Daoy (cell line): ENCODE results near the gene QRICH2. TPM values are rescaled to one million over a fixed set of nuclear protein-coding genes. Genes with fewer than 3 reads are reported as not detected.
"Not testable (repeated sequence)": the region's sequence is repeated elsewhere in the genome, so short reads cannot be mapped to it uniquely, and the experiment has no call there.

Experiments
- DNase-seq: peaks from one replicate; pipeline ENCODE4 v3.0.0-alpha.2; 2015; ENCODE audit warnings: low read depth
- total RNA-seq: library from RNA; depleted of rRNA; stranded (reverse); fragments of >200 nt; shearing (Covaris generic); gene quantifications from 2 replicates; pipeline ENCODE4 v1.2.3, GENCODE V29; 2014

Gene QRICH2
- total RNA-seq, 1 experiment from 2014 or later: 1.5 TPM

DNA sequence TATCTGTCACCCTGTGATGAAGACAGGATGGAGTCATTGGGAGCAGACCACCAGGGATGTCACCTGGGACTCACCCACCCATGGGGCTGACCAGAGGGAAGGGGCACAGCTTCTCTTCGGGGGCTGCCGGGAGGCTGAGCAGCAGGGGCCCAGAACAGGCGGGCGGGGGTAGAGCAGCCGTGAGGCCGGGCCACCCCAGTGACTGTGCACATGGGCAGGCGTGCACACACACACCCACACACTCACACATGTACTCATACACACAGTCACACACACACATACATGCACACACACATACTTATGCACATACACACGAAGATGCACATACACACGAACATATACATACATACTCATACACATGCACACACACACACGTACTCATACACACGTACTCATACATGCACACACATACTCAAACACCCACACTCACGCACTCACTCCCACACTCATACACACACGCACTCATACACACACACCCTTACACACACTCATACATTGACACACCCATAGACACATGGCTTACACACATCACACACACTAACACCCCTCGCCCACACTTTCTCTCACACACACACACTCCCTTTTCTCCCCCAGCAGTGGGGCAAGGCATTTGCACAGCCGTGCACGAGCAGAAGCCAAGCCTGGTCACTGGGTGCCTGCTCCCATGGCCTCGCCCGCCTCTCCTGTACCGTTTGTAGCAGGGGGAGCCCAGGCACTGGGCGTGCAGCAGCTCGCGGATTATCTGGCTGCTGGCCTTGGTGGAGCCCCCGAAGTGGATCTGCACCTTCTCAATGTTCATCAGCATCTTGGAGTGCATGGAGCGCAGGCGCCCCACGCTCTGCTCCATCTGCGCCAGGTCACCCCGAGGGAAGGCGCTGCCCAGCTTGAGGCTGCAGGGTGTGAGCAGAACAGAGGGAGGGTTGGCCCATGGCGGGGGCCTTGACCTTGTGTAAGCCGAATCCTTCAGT is 30.5 kb downstream of the QRICH2 start:
- DNase-seq: no peak

- peak; percentile 44 for DNase-seq
These were observed 31.4 kb downstream of the QRICH2 start for GRCh38 chr17:76276461-76277299.

DNA sequence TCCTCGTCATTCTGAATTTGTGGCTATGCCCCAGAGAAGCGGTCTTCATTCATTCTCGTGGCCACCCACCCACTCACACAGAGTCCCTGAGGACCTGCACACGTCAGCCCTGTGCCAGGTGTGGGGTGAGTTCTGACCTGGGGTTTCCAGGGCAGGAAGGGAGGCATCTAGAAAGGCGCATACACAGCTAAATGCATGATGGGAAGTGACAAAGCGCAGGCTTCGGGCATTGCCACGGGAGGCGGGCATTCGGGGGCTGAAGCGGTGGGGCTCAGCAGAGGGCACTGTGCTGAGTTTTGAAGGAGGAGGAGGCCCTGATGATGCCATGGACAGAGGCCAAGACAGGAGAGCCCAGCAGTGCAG is 32.0 kb downstream of the QRICH2 start:
- no peak for DNase-seq

DNA sequence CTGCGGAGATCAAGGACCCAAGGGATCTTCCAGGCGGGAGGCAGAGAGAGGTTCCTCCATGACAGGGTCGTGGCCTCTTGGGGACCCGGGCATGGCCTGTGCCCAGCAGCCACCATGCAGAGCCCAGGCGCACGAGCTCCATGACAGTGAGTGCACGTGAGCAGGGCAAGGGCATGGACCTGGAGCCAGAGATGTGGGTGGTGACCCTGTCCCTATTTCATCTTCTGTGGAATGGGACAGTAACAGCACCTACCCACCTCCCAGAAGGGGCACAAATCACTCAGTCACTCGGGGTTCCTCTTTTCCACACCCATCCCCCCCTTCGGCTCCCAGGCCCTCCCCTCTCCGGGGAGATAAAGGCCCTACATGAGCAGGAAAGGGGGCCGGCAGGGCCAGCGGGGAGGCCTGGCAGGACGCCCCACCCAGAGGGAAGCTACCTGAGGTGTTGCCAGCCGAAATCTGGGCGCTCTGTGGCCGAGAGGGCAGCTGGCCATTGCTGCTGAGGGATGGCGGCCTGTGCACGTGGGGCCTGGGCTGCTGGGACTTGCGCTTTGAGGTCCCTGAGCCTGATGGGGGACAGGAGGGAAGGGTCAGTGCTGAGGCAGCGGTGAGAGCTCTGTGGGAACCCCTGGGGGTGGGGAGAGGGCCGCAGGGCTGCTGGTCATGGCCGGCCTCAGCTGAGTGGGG is 32.6 kb downstream of the QRICH2 start:
- no peak for DNase-seq

DNA sequence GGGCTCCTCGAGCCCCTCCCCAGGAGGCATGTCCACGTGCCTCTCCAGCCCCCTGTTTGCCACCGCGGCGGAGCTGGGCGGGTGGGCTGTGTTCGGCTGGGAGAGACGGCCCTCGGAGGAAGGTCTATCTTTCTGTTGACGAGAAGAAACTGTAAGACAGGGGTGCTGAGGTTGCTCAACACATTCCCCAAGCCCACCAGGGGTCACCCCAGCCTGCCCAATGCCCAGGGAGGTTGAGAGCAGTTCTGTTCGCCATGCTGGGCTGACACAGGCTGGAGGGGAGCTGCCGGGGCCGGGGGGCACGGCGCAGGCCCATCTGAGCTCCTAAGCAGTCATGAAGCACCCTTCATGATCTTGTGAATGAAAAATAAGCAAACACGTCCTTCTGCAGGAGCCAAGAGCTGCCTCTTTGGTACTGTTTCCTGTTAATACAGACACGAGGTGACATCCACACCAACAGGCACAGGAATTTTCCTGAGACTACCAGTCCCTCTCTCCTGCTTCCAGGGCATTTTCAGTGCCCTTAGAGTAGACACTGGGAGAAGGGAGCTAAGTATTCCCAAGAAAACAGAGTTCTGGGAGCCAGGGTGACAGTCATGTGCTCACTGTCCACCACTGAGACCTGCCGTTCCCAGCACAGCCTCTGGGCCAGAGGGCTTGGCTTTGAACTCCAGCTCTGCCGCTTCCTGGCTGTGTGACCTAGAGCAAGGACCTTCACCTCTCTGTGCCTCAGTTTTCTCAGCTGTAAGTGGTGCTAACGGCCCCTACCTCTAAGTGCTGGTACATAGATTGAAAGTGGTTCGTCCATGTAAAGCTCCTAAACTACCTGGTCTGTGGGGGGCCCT is 33.7 kb downstream of the QRICH2 start:
- DNase-seq: no peak

DNA sequence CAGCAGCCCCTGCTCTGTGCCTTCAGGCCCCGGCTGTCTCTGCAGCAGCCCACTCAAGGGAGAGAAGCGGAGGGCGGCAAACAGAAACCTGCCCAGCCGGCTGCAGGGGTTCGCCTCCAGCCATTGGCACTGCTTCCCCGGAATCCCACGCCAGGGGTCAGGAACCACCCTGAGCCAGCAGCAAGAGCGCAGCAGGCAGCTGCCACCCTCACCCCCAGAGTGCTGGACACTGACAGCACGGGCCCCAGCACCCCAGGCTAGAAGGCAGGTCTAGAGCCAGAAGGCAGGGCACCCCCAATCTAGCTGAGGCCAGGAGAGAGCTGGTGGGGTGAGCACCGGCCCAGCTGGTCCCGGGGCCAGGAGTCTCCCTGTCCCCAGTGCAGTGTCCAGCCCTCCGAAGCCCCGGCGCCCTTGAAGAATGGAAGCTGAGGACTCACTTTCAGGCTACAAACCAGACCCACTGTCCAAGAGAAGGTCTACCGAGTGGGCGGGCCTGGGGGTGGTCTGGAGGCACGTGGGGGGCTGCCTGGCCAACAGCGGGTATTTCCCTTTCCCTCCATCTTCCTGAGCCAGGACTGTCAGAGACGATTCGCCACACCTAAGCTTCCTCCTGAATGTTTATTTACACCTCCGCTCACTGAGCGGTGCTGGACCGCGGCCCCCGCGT is 34.5 kb downstream of the QRICH2 start:
- DNase-seq: no peak

DNA sequence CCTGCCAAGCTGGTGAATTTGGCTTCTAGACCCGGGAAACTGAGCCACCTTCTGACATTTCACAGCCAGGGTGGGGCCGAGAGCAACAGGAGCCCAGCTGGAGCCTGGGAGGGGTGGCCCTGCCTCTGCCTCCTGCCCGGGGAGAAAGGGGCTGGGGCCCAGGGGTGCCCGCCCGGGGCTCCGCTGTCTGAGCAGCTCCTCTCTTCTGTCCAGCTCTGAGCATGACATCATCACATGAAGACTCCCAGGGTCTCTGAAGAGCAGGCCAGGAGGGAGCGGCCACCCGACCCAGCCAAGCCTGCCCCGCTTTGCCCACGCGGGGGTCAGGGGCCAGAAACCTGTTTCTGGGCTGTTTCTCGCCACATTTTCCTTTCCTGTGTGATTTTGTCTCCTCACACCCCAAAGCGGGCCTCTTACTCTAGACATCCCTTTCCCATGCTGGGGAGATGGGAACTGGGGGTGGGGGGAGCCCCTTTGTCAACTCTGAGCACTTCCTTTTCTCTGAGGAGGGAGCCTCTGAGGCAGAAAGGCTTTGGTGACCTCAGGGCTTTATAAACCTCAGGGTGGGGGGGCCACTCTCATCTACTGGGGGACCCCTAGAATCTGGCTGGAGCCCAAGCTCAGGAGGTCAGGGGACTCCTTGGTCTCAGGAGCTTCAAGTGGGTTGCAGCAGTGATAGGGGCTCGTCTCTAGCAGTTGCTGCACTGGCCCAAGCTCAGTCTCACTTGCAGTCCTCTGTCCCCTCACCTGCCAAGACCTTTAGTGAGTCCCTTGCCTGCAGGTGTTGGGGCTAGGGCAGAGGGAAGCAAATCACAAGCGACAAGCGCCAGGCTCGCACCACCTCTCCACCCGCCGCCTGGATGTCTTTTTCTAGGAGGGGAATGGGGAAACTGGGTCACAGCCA is 35.3 kb downstream of the QRICH2 start:
- no peak for DNase-seq

- DNase-seq: no peak
These were observed 36.2 kb downstream of the QRICH2 start for GRCh38 chr17:76271669-76272540.

GRCh38 chr17:76270770-76271668 is 37.1 kb downstream of the QRICH2 start:
- DNase-seq: no peak

GRCh38 chr17:76270127-76270592 is 37.9 kb downstream of the QRICH2 start:
- no peak for DNase-seq

GRCh38 chr17:76268991-76269981 is 38.8 kb downstream of the QRICH2 start:
- no peak for DNase-seq

DNA sequence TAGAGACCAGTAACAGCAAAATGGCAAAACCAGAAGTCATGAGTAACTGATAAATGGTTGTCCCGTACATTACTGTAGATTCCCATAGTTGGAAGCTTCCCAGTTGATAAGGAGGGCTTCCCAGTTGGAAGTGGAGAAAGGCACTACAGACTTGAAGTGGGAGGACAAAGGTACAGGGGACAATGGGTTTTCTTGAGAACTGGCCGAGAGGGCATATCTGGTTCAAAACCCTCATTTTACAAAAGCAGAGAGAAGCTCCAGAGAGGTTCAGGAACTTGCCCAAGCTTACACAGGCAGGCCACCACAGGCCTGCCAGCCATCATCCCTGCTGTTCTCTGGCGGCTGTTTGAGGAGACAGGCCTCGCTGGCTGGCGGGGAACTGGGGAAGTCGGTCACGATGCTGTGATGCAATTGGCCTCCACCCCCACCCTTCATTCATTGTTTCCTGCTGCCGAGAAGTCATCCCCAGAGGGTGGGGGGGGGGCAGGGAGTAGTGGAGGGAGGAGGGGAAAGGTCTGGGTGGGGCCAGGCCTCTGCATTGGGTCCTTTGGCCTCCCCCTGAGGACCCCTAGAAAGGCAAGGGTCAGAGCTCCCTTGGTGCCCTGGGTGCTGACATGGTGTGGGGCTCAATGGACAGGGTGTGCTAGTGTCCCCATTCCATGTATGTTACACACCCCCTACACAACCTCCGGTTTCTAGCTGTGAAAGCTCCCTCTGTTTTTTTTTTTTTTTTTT is 39.9 kb downstream of the QRICH2 start:
- DNase-seq: peak; percentile 46

GRCh38 chr17:76267581-76268001 is 40.5 kb downstream of the QRICH2 start:
- DNase-seq: not testable (repeated sequence)

DNA sequence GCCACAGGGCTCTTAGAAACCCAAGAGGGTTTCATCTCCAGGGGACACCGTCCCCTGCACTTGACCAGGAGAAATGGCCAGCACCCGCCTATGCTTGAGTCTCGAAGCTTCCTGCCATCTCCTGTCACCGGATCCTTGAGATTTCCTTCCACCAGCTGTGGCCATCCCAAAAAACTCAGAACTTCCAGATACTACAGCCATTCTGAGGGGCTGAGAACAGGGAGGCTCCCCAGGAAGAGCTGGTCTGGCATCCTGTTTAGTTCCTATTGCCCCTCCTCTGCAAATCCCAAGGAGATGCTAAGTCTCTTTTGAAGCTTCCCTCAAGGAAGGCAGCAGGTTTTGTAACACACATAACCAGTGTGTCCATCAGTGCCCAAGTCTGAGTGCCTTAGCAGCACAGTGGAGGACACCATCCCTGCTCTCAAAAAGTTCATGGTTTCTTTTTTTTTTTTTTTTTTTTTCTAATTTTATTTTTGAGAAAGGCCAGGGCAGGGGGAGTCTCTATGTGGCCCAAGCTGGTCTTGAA is 41.0 kb downstream of the QRICH2 start:
- DNase-seq: no peak
